Astrocyte (in vitro differentiated cells and primary cell): ENCODE data around the gene FARS2.

Experiments
- CTCF ChIP-seq: IDR thresholded peaks from 2 replicates; pipeline ENCODE4 v1.5.1; 2011; ENCODE audit warnings: low read depth, mild to moderate bottlenecking, inconsistent platforms, low read length, moderate library complexity; ENCODE audit not compliant: insufficient read depth
- EZH2 ChIP-seq: IDR thresholded peaks from 2 replicates; pipeline ENCODE4 v1.6.1; 2012; ENCODE audit warnings: mild to moderate bottlenecking, low read length, inconsistent platforms; ENCODE audit not compliant: insufficient read depth

- TF ChIP-seq CTCF = no peak
- no peak for TF ChIP-seq EZH2
These were observed 236.7 kb downstream of the FARS2 start for GRCh38 chr6:5497896-5498578.
